ENCODE results near the gene LRP1.

LRP1 gene

GRCh38 chr12:57215668-57216013 lies 87.4 kb downstream of the LRP1 start:
- DNase-seq: no peak

GRCh38 chr12:57216014-57216911 lies 88.0 kb downstream of the LRP1 start, which contains the start of gene NXPH4:
TSS of gene NXPH4 (plus strand) at chr12:57216794. CDS start at chr12:57216970, 176 bp downstream.
- DNase-seq: peak; percentile 66 to 70

GRCh38 chr12:57216921-57217879 lies 88.9 kb downstream of the LRP1 start:
- DNase-seq: no peak

- no peak for DNase-seq
Measured at GRCh38 chr12:57218030-57218853, 90.0 kb downstream of the LRP1 start.

GRCh38 chr12:57219205-57219992 lies 91.1 kb downstream of the LRP1 start:
- no peak for DNase-seq

GRCh38 chr12:57219993-57220754 lies 91.9 kb downstream of the LRP1 start:
- no peak for DNase-seq

GRCh38 chr12:57220770-57221168 lies 92.5 kb downstream of the LRP1 start:
- no peak for DNase-seq

- DNase-seq: no peak
Measured at GRCh38 chr12:57221169-57221917, 93.1 kb downstream of the LRP1 start.

GRCh38 chr12:57222286-57223190 lies 94.3 kb downstream of the LRP1 start:
- DNase-seq: no peak

- DNase-seq: no peak
Measured at GRCh38 chr12:57223191-57224165, 95.2 kb downstream of the LRP1 start.

GRCh38 chr12:57224278-57224972 lies 96.1 kb downstream of the LRP1 start:
- no peak for DNase-seq

- peak; percentile 60 to 62 for DNase-seq
Measured at GRCh38 chr12:57224973-57225679, 96.8 kb downstream of the LRP1 start.

- no peak for DNase-seq
Measured at GRCh38 chr12:57225680-57226210, 97.5 kb downstream of the LRP1 start.

GRCh38 chr12:57226588-57227314 lies 98.5 kb downstream of the LRP1 start:
- no peak for DNase-seq

GRCh38 chr12:57227315-57228115 lies 99.2 kb downstream of the LRP1 start:
- no peak for DNase-seq
